Choroid plexus epithelial cell (primary cell): ENCODE measurements around the gene SFMBT2.

Experiments used
- DNase-seq: peaks from one replicate; pipeline ENCODE4 v3.0.0-alpha.2; 2010; ENCODE audit warnings: low read depth
- H3K4me3 ChIP-seq: 2 replicates; pipeline ENCODE4 v1.5.1; 2011; ENCODE audit warnings: low read depth, mild to moderate bottlenecking, control low read depth, low read length, moderate library complexity
- TF ChIP-seq, protein P1 (sequence below): conservative IDR thresholded peaks from 2 replicates; pipeline ENCODE4 v1.5.1; 2011; ENCODE audit warnings: low read depth, mild to moderate bottlenecking, control low read depth, inconsistent platforms, low read length, moderate library complexity

Gene SFMBT2

DNA sequence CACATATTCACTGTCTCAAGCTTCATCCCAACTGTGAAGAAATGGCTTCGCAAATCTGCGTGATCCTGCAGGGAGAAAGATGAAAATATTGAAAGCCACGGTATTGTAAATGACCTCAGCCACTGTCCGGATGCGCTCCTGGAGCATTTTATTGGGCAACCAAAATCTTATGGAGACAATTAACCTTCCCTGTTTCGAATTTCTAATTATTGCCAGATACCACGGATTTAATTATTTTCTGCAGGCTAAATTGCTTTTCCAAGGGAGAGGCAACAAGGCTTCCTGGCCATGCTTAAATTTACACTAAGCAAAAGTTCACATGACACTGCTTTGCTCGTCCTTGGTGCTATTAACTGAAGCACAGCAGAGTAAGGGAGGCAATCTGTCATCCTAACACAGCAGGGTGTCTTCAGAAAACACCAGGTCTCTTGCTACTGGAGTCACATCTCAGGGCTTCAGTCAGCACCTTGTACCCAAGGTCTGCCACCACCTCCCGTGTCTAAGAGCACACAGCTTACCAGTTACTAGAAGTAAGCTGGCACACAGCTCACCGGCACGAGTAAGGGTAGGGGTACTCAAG, 162.2 kb downstream of the SFMBT2 start:
- DNase-seq, result no peak
- no peak overlapping the region for H3K4me3 ChIP-seq
- TF ChIP-seq, protein P1, sequence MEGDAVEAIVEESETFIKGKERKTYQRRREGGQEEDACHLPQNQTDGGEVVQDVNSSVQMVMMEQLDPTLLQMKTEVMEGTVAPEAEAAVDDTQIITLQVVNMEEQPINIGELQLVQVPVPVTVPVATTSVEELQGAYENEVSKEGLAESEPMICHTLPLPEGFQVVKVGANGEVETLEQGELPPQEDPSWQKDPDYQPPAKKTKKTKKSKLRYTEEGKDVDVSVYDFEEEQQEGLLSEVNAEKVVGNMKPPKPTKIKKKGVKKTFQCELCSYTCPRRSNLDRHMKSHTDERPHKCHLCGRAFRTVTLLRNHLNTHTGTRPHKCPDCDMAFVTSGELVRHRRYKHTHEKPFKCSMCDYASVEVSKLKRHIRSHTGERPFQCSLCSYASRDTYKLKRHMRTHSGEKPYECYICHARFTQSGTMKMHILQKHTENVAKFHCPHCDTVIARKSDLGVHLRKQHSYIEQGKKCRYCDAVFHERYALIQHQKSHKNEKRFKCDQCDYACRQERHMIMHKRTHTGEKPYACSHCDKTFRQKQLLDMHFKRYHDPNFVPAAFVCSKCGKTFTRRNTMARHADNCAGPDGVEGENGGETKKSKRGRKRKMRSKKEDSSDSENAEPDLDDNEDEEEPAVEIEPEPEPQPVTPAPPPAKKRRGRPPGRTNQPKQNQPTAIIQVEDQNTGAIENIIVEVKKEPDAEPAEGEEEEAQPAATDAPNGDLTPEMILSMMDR, result no peak

DNA sequence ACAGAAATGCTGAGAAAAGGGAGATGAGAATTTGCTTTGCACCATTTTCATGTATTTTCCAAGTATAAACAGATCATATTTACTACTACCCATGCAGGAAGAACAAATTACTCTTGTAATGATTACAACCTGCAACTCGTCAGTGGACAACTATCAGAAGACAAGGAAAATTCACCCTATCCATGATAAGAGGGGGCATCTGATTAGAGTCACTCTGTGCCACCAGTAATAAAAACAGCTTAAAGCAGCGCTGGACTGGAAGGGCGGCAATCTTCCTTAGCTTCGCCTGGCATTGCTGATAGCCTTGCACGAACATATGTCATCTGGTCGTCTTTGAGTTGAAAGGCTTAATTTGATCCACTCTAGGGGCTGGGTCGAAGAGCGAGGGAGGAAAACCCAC, 162.7 kb downstream of the SFMBT2 start:
- DNase-seq, result no peak
- TF ChIP-seq, protein P1, result no peak
- no peak overlapping the region for H3K4me3 ChIP-seq

DNA sequence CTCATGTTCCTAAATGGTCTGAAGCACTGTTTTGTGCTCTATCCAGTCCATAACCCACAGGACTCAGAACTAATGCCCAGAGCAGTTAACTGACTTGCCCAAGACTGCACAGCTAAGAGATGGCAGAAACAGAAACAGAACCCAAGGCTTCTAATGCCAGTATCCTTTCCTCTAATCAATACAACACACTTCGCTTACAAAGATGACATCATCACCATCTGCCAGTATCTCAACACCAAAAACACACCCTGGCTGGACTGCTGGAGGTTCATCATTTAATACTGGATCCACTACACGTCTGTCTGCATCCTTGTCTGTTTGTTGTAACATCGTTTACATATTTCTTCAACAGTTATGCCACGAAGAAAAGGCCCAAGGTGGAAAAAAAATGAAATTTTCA, 165.3 kb downstream of the SFMBT2 start:
- TF ChIP-seq, protein P1, result no peak
- H3K4me3 ChIP-seq, result no peak overlapping the region
- no peak for DNase-seq

DNA sequence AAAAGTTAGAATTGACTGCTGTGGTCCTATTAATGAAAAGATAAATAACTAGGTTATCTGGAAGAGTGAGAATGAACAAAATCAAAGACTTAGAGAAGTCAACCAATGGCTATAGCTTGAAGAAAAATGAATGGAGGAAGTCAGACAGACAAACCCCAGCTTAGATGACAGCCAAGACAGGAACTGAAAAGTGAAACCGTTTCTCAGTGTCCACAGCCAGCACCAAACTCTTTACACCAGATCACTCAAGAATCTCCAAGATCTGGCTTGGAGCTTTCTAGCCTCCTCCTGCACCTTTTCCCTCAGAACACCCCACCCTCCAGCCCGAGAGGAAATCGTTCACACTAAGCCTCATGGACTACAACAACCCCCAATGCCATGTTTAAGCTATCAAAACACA, 167.0 kb downstream of the SFMBT2 start:
- DNase-seq, result no peak
- no peak overlapping the region for H3K4me3 ChIP-seq
- TF ChIP-seq, protein P1, result no peak

DNA sequence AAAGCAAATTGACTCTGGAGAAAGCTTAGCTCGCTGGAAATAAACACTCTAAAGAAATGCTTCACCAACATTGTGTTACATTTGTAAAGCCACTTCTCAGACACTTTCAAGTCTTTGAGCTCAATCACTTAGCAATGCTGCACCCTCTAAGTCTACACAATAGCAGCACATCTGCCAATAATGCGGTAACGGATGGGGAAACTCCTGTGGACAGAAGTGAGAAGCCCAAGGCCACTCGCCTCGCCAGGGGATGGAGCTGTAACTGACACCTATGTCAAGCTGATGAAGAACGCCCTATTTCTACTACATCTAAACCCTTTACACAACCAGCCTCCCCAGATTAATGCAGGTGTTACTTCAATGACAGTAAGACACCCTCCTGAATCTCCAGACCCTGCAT, 167.7 kb downstream of the SFMBT2 start:
- no peak overlapping the region for H3K4me3 ChIP-seq
- DNase-seq, result no peak
- TF ChIP-seq, protein P1, result no peak

DNA sequence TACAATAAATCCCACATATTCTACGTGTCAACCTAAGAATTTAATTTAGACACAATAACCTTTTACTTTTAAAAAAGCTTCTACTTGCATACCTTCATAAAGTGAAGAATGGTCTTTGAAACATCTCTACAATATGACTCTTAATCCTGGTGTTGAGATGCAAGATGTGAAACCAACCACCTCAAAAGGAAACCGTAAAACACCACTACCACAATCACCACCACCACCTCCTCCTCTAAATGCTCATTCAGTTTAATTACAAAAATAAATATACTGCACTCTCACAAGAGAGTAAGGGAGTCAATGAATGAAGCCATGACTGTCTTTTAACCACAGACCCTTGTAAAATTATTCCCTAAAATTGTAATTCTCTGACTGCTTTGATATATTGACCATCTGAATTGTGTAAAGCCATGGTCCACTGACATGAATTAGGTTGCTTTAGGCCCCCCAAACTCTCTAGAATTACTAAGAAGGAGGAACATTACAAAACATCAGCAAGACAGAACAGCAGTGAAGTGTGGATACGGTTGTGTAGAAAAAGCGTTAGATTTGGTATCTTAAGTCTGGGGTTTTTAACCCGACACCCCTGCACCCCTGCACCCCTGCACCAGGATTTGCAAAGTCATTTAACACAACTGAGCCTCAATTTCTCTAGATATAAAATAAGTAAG, 171.4 kb downstream of the SFMBT2 start:
- TF ChIP-seq, protein P1, result no peak
- no peak for DNase-seq

DNA sequence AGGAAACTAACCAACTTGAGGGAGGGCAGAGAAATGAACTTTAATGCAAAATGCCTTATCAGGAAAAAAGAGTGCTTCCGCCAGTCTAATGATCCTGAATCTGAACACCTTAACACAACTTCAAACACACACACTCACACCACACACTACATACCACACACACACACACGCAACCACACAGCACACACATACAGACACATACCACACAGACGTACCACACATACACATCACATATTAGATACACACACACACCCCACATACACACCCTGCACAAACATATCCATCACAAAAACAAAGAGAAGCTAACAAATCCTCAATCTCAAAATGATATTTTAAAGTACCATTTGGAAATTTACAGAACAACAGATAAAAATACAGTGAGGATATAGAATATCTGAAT, 175.5 kb downstream of the SFMBT2 start:
- H3K4me3 ChIP-seq, result no peak overlapping the region
- DNase-seq, result no peak
- TF ChIP-seq, protein P1, result no peak

More for the DNA sequence above, 171.4 kb downstream of the SFMBT2 start:
- no peak overlapping the region for H3K4me3 ChIP-seq
